ENCODE results near the gene SIRT7.

- TF ChIP-seq CTCF (IDR thresholded peaks at IDR 0.05) (no peak), POLR2A (IDR thresholded peaks at IDR 0.05) (no peak)
Observed at GRCh38 chr17:81931189-81931556, 13.2 kb upstream of the SIRT7 start.
